HepG2 (cell line): Measurements from ENCODE around the gene KLHDC2. TPM values are rescaled to one million over a fixed set of nuclear protein-coding genes. Genes with fewer than 3 reads are reported as not detected.

Experiments
- CENPX ChIP-seq: sonication (generic); formaldehyde crosslinking; IDR thresholded peaks from 2 replicates; pipeline ENCODE4 v1.9.0; 2021; ENCODE audit warnings: mild to moderate bottlenecking, missing genetic modification reagents, moderate library complexity
- CREB1 ChIP-seq, 2 experiments: fragments of 450-650 bp in 1 of 2; IDR thresholded peaks; 2 replicates each; pipeline ENCODE4 v1.6.1; 2016 to 2017; ENCODE audit warnings: control low read depth in 1 of 2, mild to moderate bottlenecking in 1 of 2, missing compliant biosample characterization in 1 of 2, missing genetic modification characterization in 1 of 2
- PHF20 ChIP-seq: sonication (generic); formaldehyde crosslinking; IDR thresholded peaks from 2 replicates; pipeline ENCODE4 v1.5.0; 2020; ENCODE audit warnings: mild to moderate bottlenecking, missing genetic modification reagents
- TARDBP ChIP-seq: sonication (generic); formaldehyde crosslinking; IDR thresholded peaks from 2 replicates; pipeline ENCODE4 v1.8.0; 2022; ENCODE audit warnings: mild to moderate bottlenecking, missing genetic modification reagents
- TMF1 ChIP-seq: sonication (generic); formaldehyde crosslinking; IDR thresholded peaks from 2 replicates; pipeline ENCODE4 v1.8.1; 2022; ENCODE audit warnings: low read depth, missing genetic modification reagents
- ZNF34 ChIP-seq: sonication (generic); formaldehyde crosslinking; IDR thresholded peaks from 2 replicates; pipeline ENCODE4 v1.4.0; 2020; ENCODE audit warnings: mild to moderate bottlenecking, missing genetic modification reagents, borderline replicate concordance
- ZNF652 ChIP-seq: IDR thresholded peaks from 2 replicates; pipeline ENCODE4 v1.6.1; 2016; ENCODE audit warnings: low read depth, borderline replicate concordance
- ZNF781 ChIP-seq: sonication (generic); formaldehyde crosslinking; IDR thresholded peaks from 2 replicates; pipeline ENCODE4 v1.5.1; 2020; ENCODE audit warnings: borderline replicate concordance, mild to moderate bottlenecking, missing genetic modification reagents; ENCODE audit errors: not compliant biosample characterization
- polyA plus RNA-seq, 8 experiments: library from polyadenylated mRNA; depleted of rRNA in 3 of 8; stranded (reverse) in 7 of 8; unstranded in 1 of 8; fragments of >200 nt; fragmentation: Illumina TruSeq in 4 of 8; extraction: Trizol in 4 of 8; gene quantifications; 2 replicates each; pipeline versions ENCODE4 v1.2.1 to v1.2.3, GENCODE V29; 2011 to 2016; ENCODE audit warnings: low read depth in 4 of 8, missing spikeins in 1 of 8, mixed read lengths in 1 of 8; ENCODE audit not compliant: insufficient read depth in 1 of 8
- total RNA-seq, 5 experiments: library from RNA; depleted of rRNA; stranded (reverse); fragments of >200 nt; fragmentation: Illumina TruSeq; extraction: Trizol; gene quantifications; 2 replicates each; pipeline ENCODE4 v1.2.3, GENCODE V29; 2016; ENCODE audit warnings: low read depth in 1 of 5
- TF ChIP-seq, protein P1 (sequence below): sonication (generic); formaldehyde crosslinking; IDR thresholded peaks from 2 replicates; pipeline ENCODE4 v1.4.0; 2020; ENCODE audit warnings: missing genetic modification reagents, borderline replicate concordance
- TF ChIP-seq, protein P2 (sequence below): sonication (generic); formaldehyde crosslinking; conservative IDR thresholded peaks from 2 replicates; pipeline ENCODE4 v1.8.0; 2022; ENCODE audit warnings: low read depth, missing genetic modification reagents
- TF ChIP-seq, protein P3 (sequence below): sonication (generic); formaldehyde crosslinking; IDR thresholded peaks from 2 replicates; pipeline ENCODE4 v1.4.0; 2020; ENCODE audit warnings: missing genetic modification reagents
- TF ChIP-seq, protein P4 (sequence below): sonication (generic); formaldehyde crosslinking; IDR thresholded peaks from 2 replicates; pipeline ENCODE4 v1.4.0; 2020; ENCODE audit warnings: mild to moderate bottlenecking, missing genetic modification reagents, borderline replicate concordance
- TF ChIP-seq, protein P5 (sequence below): sonication (generic); formaldehyde crosslinking; IDR thresholded peaks from 2 replicates; pipeline ENCODE4 v1.5.0; 2020; ENCODE audit warnings: mild to moderate bottlenecking, missing genetic modification reagents
- TF ChIP-seq, protein P6 (sequence below): IDR thresholded peaks from 2 replicates; pipeline ENCODE4 v1.6.1; 2016; ENCODE audit warnings: missing compliant biosample characterization, missing genetic modification reagents, borderline replicate concordance

The KLHDC2 gene
- total and polyA plus RNA-seq, 2 of the 13 experiments (the other 11 are each of a cell fraction or from before 2014, with no cell fraction given), result 95.5 to 170 TPM

DNA sequence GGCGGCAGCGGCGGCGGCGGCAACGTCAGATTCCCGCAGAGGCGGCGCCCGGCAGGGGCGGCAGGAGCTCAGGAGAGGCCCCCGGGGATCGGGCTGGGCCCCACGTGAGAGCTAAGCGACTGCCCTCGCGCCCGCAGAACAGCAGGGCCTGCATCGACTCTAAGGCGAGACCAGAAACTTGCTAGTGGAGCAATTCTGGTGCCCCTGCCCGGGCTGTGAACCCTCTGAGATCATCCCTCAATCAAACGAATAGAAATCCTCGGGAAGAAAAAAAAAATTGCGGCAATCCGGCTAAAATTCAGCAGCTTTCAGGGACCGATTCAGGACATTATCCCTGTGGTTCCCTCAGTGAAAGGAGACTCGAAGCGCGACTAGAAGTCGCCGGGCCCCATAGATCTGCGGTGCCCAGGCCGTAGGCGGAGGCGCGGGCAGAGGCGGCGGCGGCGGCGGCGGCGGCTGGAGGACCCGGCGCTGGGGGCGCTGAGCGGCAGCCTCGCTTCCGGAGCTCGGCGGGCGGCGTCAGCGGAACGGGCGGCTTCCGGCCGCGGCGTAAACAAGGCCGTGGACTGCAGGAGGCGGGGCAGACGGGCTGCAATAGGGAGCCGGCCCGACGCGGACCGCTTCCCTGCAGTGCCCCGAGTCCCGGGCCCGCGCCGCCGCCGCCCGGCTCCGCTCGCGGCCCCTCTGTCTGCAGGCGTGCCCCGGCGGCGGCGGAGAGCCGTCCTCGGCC, at the start of gene KLHDC2 (continued):
- TF ChIP-seq, protein P1, sequence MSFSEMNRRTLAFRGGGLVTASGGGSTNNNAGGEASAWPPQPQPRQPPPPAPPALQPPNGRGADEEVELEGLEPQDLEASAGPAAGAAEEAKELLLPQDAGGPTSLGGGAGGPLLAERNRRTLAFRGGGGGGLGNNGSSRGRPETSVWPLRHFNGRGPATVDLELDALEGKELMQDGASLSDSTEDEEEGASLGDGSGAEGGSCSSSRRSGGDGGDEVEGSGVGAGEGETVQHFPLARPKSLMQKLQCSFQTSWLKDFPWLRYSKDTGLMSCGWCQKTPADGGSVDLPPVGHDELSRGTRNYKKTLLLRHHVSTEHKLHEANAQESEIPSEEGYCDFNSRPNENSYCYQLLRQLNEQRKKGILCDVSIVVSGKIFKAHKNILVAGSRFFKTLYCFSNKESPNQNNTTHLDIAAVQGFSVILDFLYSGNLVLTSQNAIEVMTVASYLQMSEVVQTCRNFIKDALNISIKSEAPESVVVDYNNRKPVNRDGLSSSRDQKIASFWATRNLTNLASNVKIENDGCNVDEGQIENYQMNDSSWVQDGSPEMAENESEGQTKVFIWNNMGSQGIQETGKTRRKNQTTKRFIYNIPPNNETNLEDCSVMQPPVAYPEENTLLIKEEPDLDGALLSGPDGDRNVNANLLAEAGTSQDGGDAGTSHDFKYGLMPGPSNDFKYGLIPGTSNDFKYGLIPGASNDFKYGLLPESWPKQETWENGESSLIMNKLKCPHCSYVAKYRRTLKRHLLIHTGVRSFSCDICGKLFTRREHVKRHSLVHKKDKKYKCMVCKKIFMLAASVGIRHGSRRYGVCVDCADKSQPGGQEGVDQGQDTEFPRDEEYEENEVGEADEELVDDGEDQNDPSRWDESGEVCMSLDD, result peak; percentile 11; the same call in 1 of the 2 replicates
- TF ChIP-seq, protein P2, sequence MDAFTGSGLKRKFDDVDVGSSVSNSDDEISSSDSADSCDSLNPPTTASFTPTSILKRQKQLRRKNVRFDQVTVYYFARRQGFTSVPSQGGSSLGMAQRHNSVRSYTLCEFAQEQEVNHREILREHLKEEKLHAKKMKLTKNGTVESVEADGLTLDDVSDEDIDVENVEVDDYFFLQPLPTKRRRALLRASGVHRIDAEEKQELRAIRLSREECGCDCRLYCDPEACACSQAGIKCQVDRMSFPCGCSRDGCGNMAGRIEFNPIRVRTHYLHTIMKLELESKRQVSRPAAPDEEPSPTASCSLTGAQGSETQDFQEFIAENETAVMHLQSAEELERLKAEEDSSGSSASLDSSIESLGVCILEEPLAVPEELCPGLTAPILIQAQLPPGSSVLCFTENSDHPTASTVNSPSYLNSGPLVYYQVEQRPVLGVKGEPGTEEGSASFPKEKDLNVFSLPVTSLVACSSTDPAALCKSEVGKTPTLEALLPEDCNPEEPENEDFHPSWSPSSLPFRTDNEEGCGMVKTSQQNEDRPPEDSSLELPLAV, result no peak
- TF ChIP-seq TMF1 (CRISPR knock-in tag) (no peak; the same call in 1 of the 2 replicates), TARDBP (CRISPR knock-in tag) (peak; percentile 28), ZNF781 (CRISPR knock-in tag) (peak; percentile 26), CREB1 (IDR thresholded peaks at IDR 0.05) (no peak), CREB1 (CRISPR knock-in tag; IDR thresholded peaks at IDR 0.05) (no peak), ZNF34 (CRISPR knock-in tag) (no peak), ZNF652 (CRISPR knock-in tag) (no peak), PHF20 (CRISPR knock-in tag) (no peak), CENPX (CRISPR knock-in tag) (no peak)
- TF ChIP-seq, protein P3, sequence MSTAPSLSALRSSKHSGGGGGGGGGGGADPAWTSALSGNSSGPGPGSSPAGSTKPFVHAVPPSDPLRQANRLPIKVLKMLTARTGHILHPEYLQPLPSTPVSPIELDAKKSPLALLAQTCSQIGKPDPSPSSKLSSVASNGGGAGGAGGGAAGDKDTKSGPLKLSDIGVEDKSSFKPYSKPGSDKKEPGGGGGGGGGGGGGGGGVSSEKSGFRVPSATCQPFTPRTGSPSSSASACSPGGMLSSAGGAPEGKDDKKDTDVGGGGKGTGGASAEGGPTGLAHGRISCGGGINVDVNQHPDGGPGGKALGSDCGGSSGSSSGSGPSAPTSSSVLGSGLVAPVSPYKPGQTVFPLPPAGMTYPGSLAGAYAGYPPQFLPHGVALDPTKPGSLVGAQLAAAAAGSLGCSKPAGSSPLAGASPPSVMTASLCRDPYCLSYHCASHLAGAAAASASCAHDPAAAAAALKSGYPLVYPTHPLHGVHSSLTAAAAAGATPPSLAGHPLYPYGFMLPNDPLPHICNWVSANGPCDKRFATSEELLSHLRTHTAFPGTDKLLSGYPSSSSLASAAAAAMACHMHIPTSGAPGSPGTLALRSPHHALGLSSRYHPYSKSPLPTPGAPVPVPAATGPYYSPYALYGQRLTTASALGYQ, result no peak
- TF ChIP-seq, protein P4, sequence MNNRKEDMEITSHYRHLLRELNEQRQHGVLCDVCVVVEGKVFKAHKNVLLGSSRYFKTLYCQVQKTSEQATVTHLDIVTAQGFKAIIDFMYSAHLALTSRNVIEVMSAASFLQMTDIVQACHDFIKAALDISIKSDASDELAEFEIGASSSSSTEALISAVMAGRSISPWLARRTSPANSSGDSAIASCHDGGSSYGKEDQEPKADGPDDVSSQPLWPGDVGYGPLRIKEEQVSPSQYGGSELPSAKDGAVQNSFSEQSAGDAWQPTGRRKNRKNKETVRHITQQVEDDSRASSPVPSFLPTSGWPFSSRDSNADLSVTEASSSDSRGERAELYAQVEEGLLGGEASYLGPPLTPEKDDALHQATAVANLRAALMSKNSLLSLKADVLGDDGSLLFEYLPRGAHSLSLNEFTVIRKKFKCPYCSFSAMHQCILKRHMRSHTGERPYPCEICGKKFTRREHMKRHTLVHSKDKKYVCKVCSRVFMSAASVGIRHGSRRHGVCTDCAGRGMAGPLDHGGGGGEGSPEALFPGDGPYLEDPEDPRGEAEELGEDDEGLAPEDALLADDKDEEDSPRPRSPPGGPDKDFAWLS (CRISPR knock-in tag), result no peak
- TF ChIP-seq, protein P5, sequence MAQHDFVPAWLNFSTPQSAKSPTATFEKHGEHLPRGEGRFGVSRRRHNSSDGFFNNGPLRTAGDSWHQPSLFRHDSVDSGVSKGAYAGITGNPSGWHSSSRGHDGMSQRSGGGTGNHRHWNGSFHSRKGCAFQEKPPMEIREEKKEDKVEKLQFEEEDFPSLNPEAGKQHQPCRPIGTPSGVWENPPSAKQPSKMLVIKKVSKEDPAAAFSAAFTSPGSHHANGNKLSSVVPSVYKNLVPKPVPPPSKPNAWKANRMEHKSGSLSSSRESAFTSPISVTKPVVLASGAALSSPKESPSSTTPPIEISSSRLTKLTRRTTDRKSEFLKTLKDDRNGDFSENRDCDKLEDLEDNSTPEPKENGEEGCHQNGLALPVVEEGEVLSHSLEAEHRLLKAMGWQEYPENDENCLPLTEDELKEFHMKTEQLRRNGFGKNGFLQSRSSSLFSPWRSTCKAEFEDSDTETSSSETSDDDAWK (CRISPR knock-in tag), result no peak
- TF ChIP-seq, protein P6, sequence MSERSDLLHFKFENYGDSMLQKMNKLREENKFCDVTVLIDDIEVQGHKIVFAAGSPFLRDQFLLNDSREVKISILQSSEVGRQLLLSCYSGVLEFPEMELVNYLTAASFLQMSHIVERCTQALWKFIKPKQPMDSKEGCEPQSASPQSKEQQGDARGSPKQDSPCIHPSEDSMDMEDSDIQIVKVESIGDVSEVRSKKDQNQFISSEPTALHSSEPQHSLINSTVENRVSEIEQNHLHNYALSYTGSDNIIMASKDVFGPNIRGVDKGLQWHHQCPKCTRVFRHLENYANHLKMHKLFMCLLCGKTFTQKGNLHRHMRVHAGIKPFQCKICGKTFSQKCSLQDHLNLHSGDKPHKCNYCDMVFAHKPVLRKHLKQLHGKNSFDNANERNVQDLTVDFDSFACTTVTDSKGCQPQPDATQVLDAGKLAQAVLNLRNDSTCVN, result no peak
